SK-N-SH treated with all-trans-retinoic acid at 6 μM for 48 hours (cell line): ENCODE measurements around the gene ZNF689.

Experiments used
- ESRRG ChIP-seq: fragments of 250-450 bp; sonication (Bioruptor Pico); IDR thresholded peaks from 2 replicates; pipeline ENCODE4 v1.6.1; 2021; ENCODE audit warnings: mild to moderate bottlenecking
- GLIS3 ChIP-seq: fragments of 250-450 bp; sonication (Bioruptor Pico); IDR thresholded peaks from 2 replicates; pipeline ENCODE4 v1.5.0; 2020; ENCODE audit warnings: mild to moderate bottlenecking, moderate library complexity
- ISL1 ChIP-seq: fragments of 250-450 bp; sonication (Bioruptor Pico); IDR thresholded peaks from 2 replicates; pipeline ENCODE4 v2.1.2; 2022; ENCODE audit warnings: mild to moderate bottlenecking, moderate library complexity
- PPARA ChIP-seq: fragments of 250-450 bp; sonication (Bioruptor Pico); IDR thresholded peaks from 2 replicates; pipeline ENCODE4 v1.5.0; 2020; ENCODE audit warnings: mild to moderate bottlenecking, borderline replicate concordance
- RARB ChIP-seq: fragments of 250-450 bp; sonication (Bioruptor Pico); IDR thresholded peaks from 2 replicates; pipeline ENCODE4 v1.8.0; 2021; ENCODE audit warnings: mild to moderate bottlenecking, moderate library complexity
- SNAI2 ChIP-seq: fragments of 250-450 bp; sonication (Bioruptor Pico); IDR thresholded peaks from 2 replicates; pipeline ENCODE4 v1.5.0; 2020; ENCODE audit warnings: mild to moderate bottlenecking, moderate library complexity
- TCF4 ChIP-seq: fragments of 250-450 bp; sonication (Bioruptor Pico); IDR thresholded peaks from 2 replicates; pipeline ENCODE4 v1.8.0; 2021; ENCODE audit warnings: mild to moderate bottlenecking, moderate library complexity, borderline replicate concordance
- TOX ChIP-seq: fragments of 250-450 bp; sonication (Bioruptor Pico); IDR thresholded peaks from 2 replicates; pipeline ENCODE4 v1.8.0; 2021; ENCODE audit warnings: mild to moderate bottlenecking, moderate library complexity, borderline replicate concordance
- ZNF70 ChIP-seq: fragments of 450-650 bp; formaldehyde crosslinking; IDR thresholded peaks from 2 replicates; pipeline ENCODE4 v1.5.0; 2020; ENCODE audit warnings: mild to moderate bottlenecking, moderate library complexity
- TF ChIP-seq, protein P1 (sequence below): fragments of 250-450 bp; sonication (Bioruptor Pico); IDR thresholded peaks from 2 replicates; pipeline ENCODE4 v1.5.0; 2020; ENCODE audit warnings: mild to moderate bottlenecking, moderate library complexity
- TF ChIP-seq, protein P2 (sequence below): fragments of 250-450 bp; sonication (Bioruptor Pico); IDR thresholded peaks from 2 replicates; pipeline ENCODE4 v1.8.0; 2020; ENCODE audit warnings: mild to moderate bottlenecking, moderate library complexity, borderline replicate concordance

DNA sequence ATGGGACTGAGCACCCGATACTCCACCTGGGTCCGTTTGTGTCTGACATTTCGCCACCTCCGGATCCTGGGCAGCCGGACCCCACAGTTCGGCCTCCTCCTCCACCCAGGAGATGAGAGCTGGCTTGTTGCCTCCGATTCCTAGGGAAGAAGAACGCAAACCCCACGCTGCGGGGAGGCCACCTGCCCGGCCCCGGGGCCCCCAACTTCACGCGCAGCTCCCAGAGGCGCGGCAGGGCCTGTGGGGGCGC is 52.6 kb downstream of the ZNF689 start:
- TF ChIP-seq ISL1 (no peak), GLIS3 (no peak), PPARA (CRISPR knock-in tag) (no peak), TOX (CRISPR knock-in tag) (no peak), SNAI2 (no peak), ZNF70 (no peak), RARB (CRISPR knock-in tag) (no peak), TCF4 (CRISPR knock-in tag) (no peak), ESRRG (no peak)
- TF ChIP-seq, protein P1, sequence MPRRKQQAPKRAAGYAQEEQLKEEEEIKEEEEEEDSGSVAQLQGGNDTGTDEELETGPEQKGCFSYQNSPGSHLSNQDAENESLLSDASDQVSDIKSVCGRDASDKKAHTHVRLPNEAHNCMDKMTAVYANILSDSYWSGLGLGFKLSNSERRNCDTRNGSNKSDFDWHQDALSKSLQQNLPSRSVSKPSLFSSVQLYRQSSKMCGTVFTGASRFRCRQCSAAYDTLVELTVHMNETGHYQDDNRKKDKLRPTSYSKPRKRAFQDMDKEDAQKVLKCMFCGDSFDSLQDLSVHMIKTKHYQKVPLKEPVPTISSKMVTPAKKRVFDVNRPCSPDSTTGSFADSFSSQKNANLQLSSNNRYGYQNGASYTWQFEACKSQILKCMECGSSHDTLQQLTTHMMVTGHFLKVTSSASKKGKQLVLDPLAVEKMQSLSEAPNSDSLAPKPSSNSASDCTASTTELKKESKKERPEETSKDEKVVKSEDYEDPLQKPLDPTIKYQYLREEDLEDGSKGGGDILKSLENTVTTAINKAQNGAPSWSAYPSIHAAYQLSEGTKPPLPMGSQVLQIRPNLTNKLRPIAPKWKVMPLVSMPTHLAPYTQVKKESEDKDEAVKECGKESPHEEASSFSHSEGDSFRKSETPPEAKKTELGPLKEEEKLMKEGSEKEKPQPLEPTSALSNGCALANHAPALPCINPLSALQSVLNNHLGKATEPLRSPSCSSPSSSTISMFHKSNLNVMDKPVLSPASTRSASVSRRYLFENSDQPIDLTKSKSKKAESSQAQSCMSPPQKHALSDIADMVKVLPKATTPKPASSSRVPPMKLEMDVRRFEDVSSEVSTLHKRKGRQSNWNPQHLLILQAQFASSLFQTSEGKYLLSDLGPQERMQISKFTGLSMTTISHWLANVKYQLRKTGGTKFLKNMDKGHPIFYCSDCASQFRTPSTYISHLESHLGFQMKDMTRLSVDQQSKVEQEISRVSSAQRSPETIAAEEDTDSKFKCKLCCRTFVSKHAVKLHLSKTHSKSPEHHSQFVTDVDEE (CRISPR knock-in tag): no peak
- TF ChIP-seq, protein P2, sequence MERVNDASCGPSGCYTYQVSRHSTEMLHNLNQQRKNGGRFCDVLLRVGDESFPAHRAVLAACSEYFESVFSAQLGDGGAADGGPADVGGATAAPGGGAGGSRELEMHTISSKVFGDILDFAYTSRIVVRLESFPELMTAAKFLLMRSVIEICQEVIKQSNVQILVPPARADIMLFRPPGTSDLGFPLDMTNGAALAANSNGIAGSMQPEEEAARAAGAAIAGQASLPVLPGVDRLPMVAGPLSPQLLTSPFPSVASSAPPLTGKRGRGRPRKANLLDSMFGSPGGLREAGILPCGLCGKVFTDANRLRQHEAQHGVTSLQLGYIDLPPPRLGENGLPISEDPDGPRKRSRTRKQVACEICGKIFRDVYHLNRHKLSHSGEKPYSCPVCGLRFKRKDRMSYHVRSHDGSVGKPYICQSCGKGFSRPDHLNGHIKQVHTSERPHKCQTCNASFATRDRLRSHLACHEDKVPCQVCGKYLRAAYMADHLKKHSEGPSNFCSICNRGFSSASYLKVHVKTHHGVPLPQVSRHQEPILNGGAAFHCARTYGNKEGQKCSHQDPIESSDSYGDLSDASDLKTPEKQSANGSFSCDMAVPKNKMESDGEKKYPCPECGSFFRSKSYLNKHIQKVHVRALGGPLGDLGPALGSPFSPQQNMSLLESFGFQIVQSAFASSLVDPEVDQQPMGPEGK: no peak
